Coronary artery (tissue), 2 donors: ENCODE data around the gene RPL41.

Source experiments
- DNase-seq: peaks from one replicate; pipeline ENCODE4 v3.0.0-alpha.2; 2017; ENCODE audit warnings: low spot score
- H3K27ac ChIP-seq, 2 donors: fragments of 200-600 bp; sonication (generic); one replicate each; pipeline ENCODE4 v1.5.1; 2016 to 2019
- H3K4me3 ChIP-seq: fragments of 200-600 bp; sonication (generic); 2 replicates; pipeline ENCODE4 v1.5.1; 2016; ENCODE audit warnings: mild to moderate bottlenecking, moderate library complexity
- TF ChIP-seq, protein P1 (sequence below): fragments of 200-600 bp; sonication (generic); IDR thresholded peaks from one replicate; pipeline ENCODE4 v1.5.1; 2019; ENCODE audit warnings: antibody characterized with exemption

The RPL41 gene

DNA sequence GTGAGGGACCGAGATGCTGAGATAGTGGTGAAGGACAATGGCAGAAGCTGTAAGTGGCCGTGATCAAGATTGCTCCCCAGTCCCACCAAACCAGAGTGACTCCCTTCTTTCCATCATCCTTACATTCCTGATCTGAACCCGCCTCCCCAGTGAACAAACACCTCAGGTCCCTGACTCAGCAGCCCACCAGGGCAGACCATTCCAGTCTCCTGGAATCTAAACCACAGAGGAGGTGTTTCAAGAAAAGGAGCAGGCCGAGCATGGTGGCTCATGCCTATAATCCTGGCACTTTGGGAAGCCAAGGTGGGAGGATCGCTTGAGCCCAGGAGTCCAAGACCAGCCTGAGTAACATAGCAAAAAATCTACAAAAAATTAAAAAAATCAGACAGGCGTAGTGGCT lies 29.8 kb upstream of the RPL41 start:
- TF ChIP-seq, protein P1, sequence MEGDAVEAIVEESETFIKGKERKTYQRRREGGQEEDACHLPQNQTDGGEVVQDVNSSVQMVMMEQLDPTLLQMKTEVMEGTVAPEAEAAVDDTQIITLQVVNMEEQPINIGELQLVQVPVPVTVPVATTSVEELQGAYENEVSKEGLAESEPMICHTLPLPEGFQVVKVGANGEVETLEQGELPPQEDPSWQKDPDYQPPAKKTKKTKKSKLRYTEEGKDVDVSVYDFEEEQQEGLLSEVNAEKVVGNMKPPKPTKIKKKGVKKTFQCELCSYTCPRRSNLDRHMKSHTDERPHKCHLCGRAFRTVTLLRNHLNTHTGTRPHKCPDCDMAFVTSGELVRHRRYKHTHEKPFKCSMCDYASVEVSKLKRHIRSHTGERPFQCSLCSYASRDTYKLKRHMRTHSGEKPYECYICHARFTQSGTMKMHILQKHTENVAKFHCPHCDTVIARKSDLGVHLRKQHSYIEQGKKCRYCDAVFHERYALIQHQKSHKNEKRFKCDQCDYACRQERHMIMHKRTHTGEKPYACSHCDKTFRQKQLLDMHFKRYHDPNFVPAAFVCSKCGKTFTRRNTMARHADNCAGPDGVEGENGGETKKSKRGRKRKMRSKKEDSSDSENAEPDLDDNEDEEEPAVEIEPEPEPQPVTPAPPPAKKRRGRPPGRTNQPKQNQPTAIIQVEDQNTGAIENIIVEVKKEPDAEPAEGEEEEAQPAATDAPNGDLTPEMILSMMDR: no peak
- DNase-seq: no peak
- no peak overlapping the region for H3K4me3 ChIP-seq
- no peak overlapping the region for H3K27ac ChIP-seq

- TF ChIP-seq, protein P1: no peak
- Histone ChIP-seq H3K4me3 (no peak overlapping the region), H3K27ac (no peak overlapping the region)
- DNase-seq: no peak
Observed at GRCh38 chr12:56087220-56087619, 29.2 kb upstream of the RPL41 start.

DNA sequence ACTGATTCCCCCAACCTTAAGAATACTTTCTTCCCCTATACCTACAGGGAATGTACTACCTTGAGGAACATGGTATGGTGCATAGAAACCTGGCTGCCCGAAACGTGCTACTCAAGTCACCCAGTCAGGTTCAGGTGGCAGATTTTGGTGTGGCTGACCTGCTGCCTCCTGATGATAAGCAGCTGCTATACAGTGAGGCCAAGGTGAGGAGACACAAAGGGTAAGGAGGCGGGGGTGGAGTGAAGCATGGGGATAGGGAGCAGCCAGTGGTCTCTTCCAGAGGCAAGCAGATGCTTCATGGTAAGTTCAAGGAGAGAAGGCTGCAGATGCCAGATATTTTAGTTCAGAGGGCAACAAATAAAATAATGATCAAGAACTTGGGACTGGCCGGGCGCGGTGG lies 18.7 kb upstream of the RPL41 start:
- Histone ChIP-seq H3K27ac (no peak overlapping the region), H3K4me3 (no peak overlapping the region)
- DNase-seq: no peak
- TF ChIP-seq, protein P1: no peak

GRCh38 chr12:56098592-56098991 lies 17.8 kb upstream of the RPL41 start:
- H3K27ac ChIP-seq: no peak overlapping the region
- no peak overlapping the region for H3K4me3 ChIP-seq
- DNase-seq: no peak
- TF ChIP-seq, protein P1: no peak

DNA sequence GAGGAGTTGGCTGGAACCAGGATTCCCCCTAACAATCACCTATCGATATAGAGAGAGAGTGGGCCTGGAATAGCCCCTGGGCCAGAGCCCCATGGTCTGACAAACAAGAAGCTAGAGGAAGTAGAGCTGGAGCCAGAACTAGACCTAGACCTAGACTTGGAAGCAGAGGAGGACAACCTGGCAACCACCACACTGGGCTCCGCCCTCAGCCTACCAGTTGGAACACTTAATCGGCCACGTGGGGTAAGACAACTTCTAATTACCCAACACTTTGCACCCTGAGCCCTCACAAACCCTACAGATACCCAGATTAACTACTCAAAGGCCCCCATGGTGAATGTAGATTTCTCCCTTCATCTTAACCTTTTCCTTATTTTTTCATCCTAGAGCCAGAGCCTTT lies 16.6 kb upstream of the RPL41 start:
- Histone ChIP-seq H3K27ac (no peak overlapping the region), H3K4me3 (no peak overlapping the region)
- TF ChIP-seq, protein P1: no peak
- DNase-seq: no peak

- no peak for DNase-seq
- no peak overlapping the region for H3K27ac ChIP-seq
- TF ChIP-seq, protein P1: no peak
- H3K4me3 ChIP-seq: no peak overlapping the region
Observed at GRCh38 chr12:56101045-56101444, 15.4 kb upstream of the RPL41 start.

DNA sequence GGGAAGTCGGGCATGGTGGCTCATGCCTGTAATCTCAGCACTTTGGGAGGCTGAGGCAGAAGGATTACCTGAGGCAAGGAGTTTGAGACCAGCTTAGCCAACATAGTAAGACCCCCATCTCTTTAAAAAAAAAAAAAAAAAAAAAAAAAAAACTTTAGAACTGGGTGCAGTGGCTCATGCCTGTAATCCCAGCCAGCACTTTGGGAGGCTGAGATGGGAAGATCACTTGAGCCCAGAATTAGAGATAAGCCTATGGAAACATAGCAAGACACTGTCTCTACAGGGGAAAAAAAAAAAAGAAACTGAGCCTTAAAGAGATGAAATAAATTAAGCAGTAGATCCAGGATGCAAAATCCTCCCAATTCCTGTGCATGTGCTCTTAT lies 13.8 kb upstream of the RPL41 start:
- no peak for DNase-seq
- TF ChIP-seq, protein P1: no peak
- H3K27ac ChIP-seq: no peak overlapping the region
- H3K4me3 ChIP-seq: no peak overlapping the region
